GM21737 (cell line): ENCODE measurements around the gene TLR6.

Experiments used
- ATAC-seq: cut with Tn5 transposase; IDR thresholded peaks from one replicate; pipeline ENCODE4 v1.9.1; 2021; ENCODE audit warnings: mild to moderate bottlenecking, moderate library complexity; ENCODE audit not compliant: unreplicated experiment

The TLR6 gene

DNA sequence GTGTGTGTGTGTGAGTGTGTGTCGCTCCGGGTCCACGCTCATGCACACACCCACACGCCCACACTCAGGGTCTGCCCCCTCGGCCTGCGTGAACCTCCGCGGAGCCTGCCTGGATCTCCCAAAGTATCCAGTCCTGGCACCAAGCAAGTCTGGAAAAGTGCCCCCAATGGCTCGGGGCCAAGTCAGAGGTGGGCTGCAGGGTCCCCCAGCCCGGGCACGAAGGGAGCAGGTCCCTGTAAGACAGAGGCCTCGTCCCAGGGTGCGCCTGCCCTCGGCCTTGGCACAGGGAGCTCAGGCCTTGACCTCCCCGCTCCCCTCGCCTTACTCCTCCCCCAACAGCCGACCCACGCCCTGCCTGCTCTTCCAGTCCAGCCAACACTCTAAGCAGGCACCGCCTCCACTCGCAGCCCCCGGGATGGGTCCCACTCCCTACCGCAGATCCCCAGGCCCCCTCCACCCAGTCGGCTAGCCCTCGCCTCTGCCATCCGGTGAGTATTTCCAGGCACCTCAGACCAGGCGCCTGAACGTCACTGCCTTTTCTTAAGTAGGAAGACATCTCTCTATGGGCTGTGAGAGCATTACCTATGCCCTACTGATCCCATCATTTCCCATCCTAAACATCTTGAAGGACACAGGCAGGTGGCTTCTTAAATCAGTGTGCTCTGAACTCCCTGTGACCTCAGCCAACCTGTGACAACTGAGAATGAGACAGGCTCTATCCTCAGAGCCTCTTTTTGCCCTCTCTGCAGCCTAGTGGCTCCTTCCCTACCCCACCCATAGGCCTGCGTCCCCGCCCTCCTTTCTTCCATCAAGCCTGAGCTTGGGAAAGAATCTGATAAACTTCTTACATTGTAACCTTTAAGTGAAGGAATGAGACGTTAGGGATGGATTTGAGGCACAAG lies 11.7 kb upstream of the TLR6 start:
- ATAC-seq = no peak

DNA sequence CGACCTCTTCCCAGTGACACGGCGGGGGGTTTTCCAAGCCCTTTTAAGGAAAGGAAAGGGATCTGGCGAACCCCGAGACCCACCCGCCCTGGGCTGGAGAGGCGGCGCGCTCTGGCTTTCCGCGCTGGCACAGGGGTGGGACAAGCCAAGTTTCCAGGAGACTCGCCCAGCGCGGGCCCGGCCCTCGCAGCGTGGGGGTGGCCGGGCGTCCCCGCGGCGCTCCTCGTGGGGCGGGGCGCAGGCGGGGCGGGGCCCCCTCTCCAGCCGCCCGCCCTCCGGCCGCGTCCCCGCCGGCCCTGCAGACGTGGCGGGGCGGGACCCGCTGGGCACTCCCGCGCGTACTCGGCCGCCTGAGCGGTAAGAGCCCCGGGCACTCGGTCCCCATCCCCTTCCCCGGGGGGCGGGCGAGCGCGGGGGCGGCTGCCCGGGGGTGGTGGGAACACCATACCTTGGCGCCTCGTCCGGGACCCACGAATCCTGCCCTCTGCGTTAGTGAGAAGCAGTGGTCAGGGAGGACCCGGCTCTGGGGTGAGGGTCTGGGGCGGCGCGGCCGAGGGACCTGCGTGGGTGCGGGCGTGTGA lies 11.0 kb upstream of the TLR6 start, which contains the start of gene FAM114A1:
Gene FAM114A1, plus strand, starts transcription at position 329 of the 581 bp plus-strand sequence. CDS start 10,273 bp downstream, outside the sequence.
- ATAC-seq = peak; percentile 82

DNA sequence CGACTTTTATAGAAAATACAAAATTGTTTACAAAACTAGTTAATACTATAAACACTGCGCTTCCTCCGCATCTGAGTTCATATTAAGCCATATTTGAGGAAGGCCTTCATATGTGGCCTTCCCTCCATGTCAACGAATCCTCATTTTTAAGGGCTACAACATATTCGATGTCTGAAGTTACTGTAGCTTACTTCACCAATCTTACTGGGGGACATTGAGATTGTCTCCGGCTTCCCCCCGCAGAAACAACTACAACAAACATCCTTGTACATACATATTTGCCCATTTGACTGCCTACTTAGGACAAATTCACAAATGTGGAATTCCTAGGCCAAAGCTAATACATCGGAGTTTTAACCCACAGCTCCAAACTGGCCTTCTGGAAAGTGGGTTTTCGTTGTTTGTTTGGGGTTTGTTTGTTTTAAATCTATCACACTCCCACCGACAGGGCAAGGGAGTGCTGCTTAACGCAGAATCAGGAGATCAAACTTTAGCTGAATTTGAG lies 10.4 kb upstream of the TLR6 start:
- no peak for ATAC-seq

DNA sequence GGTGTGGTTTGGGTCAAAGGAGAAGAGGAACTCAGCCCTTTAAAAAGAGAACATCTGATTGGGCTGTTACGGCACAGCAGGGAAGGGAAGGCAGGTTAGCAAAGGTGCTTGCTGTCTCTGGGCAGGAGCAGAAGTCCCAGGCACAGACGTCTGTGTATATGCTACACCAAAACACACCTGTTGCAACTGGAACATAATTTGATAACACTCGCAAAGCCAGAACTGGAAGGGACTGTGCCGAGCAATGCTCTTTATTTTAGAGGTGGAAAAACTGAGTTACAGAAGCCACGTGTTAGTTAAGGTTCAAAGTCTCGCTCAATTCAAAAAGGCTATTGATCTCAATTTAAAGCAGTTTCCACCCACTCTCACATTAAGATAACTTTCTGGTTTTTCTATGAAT lies 8.8 kb upstream of the TLR6 start:
- no peak for ATAC-seq

DNA sequence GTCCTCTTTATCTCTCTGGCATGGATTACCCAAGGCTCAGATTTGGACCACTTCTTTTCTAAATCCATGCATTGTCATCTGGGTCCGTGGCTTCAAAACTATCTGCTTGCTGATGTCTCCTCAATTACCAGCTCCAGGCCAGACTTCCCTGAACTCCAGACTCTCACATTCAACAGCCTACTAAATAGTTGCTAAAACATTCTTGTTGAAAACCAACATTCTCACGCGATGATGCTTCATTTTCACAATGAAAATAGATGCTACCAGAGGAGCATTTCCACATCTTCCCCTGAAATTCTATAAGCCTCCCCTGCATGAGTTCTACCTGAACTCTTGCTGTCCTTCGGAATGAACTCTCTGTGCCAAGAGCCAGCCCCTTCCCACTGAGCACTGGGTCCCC lies 5.2 kb upstream of the TLR6 start:
- ATAC-seq = no peak

DNA sequence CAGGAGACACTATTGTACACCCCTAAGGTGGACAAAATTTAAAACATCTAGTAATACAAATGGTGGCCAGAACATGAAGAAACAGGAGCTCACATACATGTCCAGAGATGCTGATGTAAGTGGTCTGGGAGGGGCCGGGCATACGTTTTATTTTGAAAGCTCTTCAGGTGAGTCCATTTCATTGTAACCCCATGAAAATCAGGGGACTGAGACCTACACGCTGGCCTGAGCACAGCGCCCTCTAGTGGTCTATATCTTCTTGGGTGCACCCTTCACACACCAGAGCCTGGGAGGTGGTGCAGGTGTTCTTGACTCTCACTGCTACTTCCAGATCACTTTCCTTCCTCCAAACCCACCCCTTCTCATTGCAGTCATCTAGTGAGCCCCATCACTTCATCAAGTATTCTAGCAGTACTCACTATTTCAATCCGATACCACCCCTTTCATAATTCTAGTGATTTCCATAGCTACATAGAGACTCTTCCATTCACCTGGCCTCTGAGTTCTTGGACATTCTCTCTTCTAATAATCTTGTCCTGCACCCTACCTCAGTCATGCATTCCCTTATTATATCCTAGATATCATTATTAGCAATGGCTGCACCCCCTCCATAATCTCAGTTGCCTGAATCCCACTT lies 4.3 kb upstream of the TLR6 start:
- ATAC-seq = no peak

DNA sequence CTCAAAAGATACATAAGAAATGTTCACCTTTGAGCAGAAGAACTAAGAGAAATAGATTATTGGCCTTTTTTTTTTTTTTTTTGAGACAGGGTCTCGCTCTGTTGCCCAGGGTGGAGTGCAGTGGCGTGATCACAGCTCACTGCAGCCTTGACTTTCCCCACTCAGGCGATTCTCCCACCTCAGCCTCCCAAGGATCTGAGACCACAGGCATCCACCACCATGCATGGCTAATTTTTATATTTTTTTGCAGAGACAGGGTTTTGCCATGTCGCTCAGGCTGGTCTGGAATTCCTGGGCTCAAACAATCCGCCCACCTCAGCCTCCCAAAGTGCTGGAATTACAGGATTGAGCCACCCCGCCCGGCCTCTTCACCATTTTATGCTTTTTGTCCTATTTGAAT lies 2.9 kb upstream of the TLR6 start:
- ATAC-seq = no peak

DNA sequence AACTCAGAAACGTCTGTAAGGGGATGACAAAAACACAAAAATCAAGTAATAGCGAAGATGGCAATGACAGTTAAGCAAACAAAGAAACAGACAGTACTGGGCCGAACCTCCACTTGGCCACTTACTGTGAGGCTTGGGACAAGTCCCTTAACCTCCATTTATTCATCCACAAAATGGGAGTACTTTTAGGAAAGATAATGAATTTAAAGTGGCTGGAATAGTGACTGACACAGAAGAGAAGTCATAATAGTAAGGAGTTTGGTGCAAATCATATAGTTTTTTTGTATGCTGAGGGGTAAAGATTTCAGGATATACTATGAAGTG lies 1.4 kb upstream of the TLR6 start:
- no peak for ATAC-seq

DNA sequence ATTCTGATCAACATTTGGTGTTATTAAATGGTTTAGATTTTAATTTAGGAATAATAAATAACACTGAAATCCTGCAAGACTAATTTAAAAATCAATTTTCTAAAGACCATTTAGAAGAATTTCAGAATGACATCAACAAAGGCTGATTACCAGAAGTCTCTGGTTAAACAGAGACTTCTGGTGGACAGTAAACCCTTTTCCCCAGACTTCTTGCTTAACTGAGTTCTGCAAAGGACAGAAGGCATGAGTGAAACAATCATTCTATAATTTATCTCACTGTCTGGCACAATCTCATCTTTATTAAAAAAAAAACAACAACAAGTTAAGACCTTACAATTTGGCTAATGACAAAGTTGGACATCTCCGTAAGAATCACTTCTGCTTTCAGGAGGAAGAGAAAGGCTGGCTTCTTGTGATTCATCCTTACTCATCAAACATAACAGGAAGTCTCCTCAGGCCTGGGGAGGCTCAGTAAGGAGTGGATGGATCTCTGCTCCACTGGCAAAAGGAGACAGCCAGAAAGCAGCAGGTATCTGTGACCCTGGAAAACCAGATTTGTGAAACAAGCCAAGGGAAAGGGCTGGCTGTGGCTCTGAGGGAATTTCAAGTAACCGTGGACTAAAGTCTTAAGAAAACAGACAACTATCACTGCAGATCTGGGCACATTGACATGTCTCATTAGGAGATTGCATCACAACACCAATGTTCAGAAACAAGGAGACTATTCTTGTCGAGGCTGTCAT lies 908 bp upstream of the TLR6 start:
- peak; percentile 51 for ATAC-seq

DNA sequence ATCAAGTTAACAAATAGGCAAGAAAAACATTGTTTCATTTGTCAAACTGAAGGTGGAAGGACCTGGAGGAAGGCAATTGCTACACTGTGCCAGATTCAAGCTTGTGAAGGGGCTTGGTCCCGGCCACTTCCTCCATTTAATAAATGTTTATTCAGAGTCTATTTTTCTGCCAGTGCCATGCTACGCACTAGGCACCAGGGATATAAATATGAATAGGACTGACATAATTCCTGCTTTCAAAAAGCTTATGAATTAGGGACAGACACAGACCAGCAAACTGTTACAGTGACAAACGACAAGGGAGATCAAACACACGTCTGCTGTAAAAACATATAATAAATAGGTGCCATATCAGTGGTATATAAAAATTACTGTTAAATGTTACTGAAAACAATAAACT lies 571 bp downstream of the TLR6 start:
- ATAC-seq = peak; percentile 34

DNA sequence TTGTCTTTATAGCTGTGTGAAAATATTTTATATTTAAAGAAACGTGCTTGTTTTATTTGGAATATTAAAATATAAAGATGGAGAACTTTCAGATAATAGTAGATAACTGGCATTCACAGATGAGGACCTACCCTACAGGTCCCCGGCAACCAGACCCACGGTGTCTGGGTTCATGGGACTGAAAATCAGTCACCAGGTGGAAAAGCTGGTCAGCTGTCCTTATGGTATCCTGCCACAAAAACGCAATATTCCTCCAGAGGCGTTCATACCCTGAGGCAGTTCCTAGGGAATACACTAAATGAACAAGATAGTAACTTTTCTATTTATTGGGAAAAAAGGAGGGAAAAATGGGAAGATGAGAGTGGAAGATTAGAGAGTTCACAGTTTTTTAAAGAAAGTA lies 1.2 kb downstream of the TLR6 start:
- no peak for ATAC-seq

DNA sequence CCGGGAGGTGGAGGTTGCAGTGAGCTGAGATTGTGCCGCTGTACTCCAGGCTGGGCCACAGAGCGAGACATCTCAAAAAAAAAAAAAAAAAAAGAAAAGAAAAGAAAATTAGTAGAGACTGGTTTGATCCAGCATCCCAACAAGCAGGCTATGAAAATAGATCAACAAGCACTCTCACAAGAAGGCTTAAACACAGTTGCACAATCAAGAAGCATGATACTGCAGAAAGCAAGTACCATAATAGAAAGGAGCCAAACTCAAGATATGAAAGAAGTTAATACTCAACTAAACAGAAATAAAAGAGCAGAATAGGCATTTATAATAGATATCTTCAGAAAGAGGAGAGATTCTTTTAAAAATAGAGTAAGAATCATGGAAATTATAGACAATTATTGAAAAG lies 10.6 kb downstream of the TLR6 start:
- no peak for ATAC-seq

DNA sequence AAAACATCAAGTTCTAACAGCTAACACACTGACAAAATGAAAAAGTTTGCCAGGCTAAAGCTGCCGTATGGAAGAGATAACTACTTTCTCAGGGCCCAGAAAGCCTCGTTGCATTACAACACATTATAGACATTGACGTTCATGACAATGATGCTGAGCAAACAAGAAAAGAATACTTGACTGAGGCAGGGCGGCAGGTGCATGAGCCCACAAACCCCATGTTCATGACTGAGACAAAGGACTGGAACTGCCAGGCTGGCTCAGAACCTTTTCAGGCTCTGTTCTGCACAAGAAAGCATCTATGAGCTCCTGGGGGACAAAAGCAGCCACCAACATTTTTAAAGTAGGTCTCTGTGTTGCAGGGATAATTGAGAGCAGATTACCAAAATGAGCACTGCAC lies 13.6 kb downstream of the TLR6 start:
- ATAC-seq = no peak

DNA sequence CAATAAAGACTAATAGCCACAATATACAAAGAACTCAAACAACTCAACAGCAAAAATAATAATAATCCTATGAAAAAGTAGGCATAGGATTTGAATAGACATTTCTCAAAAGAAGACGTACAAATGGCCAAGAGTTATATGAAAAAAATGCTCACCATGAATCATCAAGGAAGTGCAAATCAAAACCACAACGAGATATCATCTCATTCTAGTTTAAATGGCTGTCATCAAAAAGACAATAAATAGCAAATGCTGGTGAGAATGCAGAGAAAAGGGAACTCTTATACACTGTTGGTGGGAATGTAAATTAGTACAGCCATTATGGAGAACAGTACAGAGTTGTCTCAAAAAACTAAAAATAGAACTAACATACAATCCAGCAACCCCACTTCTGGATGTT lies 18.8 kb downstream of the TLR6 start:
- no peak for ATAC-seq

DNA sequence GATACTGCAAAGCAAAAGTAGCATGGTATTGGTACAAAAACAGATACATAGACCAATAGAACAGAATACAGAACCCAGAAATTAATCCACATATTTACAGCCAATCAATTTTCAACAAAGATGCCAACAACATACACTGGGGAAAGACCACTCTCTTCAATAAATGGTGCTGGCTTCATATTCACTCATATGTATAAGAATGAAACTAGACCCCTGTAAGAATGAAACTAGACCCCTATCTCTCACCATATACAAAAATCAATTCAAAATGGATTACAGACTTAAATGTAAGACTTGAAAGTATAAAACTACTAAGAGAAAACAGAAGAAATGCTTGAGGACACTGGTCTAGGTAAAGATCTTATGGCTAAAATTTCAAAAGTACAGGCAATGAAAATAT lies 19.3 kb downstream of the TLR6 start:
- no peak for ATAC-seq

DNA sequence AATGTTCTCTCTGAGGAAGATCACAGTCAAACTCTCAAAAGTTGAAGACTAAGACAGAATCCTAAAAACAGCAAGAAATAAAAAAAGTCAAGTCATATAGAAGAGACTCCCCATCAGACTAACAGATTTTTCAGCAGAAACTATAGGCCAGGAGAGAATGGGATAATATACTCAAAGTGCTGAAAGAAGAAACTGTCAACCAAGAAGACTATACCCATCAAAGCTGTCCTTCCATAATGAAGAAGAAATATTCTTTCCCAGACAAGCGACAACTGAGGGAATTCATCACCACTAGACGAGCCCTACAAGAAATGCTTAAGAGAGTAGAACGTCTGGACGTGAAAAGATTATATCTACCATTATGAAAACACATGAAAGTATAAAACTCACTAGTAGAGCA lies 22.0 kb downstream of the TLR6 start:
- no peak for ATAC-seq

DNA sequence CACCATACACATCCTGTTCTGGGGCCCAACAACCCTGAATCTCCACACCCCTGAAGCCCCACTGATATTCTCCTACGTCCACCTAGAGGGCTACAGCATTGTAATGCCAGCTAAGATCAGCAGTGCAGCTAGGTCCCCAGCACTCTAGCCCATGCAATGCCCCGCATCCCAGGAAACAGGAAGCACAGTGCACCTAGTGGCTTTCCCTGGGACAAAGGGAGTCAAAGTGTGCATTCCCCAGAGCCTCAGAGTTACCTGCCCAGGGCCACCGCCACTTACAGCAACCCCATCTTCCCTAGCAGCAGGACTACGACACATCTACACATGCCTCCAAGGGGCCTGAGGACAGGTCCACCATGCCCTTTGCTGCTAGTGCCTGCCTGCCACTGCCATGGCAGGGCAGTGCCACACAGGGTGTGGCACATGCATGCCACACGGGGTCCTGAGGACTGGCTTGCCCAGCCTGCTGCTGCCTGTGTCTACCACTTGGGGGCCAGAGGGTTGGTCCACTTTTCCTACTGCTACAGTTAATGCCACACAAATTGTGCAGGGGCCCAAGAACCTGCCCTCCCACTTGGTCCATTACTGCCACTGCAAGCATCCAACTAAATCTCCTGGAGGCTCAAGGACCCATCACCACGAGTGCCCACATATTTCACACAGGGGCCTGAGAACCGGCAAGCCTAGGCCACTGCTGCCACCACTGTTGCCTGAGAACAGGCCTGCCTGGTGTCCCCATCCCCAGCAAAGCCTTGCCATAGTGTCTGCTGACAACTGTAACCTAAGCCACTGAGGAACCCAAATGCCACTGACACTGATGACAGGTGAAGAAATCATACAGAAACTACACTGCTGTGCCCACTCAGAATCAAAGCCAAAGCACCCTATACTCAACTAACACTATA lies 23.7 kb downstream of the TLR6 start:
- ATAC-seq = no peak

DNA sequence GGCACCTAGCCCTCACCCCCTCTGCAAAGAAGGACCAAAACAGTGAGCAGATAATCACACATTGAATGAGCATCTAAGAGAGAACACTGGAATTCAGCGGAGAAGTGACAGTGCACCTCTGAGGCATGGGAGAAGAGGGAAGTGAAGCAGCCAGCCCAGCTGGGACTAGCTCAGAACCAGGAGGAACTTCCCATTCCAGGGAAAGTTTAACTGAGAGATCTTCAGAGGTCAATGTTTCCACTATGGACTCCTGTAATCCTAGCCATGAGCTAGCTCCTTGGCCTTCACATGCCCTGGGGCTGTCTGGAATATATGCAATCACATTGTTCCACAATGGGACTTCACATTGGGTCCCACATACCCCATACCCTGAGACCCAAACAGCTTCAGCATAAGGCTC lies 24.4 kb downstream of the TLR6 start:
- ATAC-seq = no peak

DNA sequence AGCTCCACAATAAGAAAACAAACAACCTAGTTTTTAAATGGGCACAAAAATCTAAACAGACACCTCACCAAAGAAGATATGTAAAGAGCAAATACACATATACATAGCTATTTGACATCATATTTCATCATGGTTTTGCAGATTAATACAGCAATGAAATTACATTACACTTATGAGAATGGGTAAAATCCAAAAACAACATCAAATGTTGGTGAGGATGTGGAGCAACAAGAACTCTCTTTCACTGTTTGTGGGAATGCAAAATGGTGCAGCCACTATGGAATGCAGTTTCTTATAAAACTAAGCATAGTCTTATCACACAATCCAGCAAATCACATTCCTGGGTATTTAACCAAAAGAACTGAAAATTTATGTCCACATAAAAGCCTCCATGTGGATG lies 25.0 kb downstream of the TLR6 start:
- no peak for ATAC-seq

DNA sequence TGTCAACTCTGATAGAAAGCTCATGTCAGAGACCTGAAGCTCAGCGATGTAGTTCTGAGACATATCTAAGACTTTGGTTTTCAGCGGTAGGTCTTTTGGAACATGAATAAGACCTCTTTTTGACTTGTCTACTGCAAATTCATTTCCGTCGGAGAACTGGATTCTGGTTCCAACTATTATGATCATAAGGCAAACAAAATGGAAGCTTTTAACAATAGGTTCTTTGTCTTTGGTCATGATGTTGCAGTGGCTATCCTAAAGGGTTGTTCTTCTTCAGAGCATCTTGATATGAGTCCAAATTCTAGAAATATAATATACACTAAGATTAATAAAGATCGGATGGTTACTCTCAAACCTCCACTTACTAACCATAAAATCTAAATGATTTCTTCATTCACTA lies 27.4 kb downstream of the TLR6 start:
- no peak for ATAC-seq
